Colonic mucosa (tissue), 4 donors: Measurements from ENCODE around the gene PYGO2. TPM values are rescaled to one million over a fixed set of nuclear protein-coding genes. Genes with fewer than 3 reads are reported as not detected.

Experiments
- DNase-seq: peaks from one replicate; pipeline ENCODE4 v3.0.0-alpha.2; 2020
- H3K27ac ChIP-seq: fragments of 200-600 bp; one replicate; pipeline ENCODE4 v1.8.0; 2021
- H3K27me3 ChIP-seq: fragments of 200-600 bp; one replicate; pipeline ENCODE4 v1.8.0; 2021
- H3K36me3 ChIP-seq: fragments of 200-600 bp; one replicate; pipeline ENCODE4 v1.8.0; 2021
- H3K4me1 ChIP-seq: fragments of 200-600 bp; one replicate; pipeline ENCODE4 v1.8.0; 2021; ENCODE audit warnings: mild to moderate bottlenecking
- H3K4me3 ChIP-seq: fragments of 200-600 bp; one replicate; pipeline ENCODE4 v1.8.0; 2021
- H3K9ac ChIP-seq, 2 donors: one replicate each; pipeline ENCODE4 v1.7.0; 2013; ENCODE audit warnings: control low read depth in 2 of 2, low read depth in 2 of 2, low read length in 2 of 2
- H3K9me3 ChIP-seq: fragments of 200-600 bp; one replicate; pipeline ENCODE4 v1.8.0; 2021
- CTCF ChIP-seq: fragments of 200-600 bp; IDR thresholded peaks from one replicate; pipeline ENCODE4 v1.8.0; 2022; ENCODE audit warnings: antibody characterized with exemption, mild to moderate bottlenecking
- intact Hi-C: fragments of 100-400 bp; cut with DNase I; formaldehyde crosslinking; loops from one replicate; pipeline ENCODE4 v1.14.1; 2022
- total RNA-seq, 2 donors: library from RNA; stranded (reverse); fragmentation: NEBNext Ultra II Directional in 1 of 2; extraction: Animal tissue kit (Norgen Biotek cat#: 25700) in 1 of 2; gene quantifications; one replicate each; pipeline ENCODE4 v1.2.1, GENCODE V29; 2021
- donor health status: healthy.
- donor health status: DM: no; HTN: no; CAD: no.
- donor health status: DM: no; HTN: no; CAD: no.

PYGO2 gene
- total RNA-seq, 2 donors from 2014 or later: 25.8 to 33.8 TPM

GRCh38 chr1:154994269-154994587 lies 32.6 kb upstream of the PYGO2 start:
- Histone ChIP-seq H3K27ac (no peak overlapping the region), H3K36me3 (no peaks in the 10 kb centered on the region), H3K9ac (peak overlapping the region in 1 of 2 donors; percentile 21), H3K4me1 (no peaks in the 10 kb centered on the region), H3K9me3 (no peaks in the 10 kb centered on the region), H3K27me3 (no peaks in the 10 kb centered on the region), H3K4me3 (no peak overlapping the region)
- TF ChIP-seq CTCF: no peak
- intact Hi-C loops: no loop called here
- no peak for DNase-seq

- Histone ChIP-seq H3K36me3 (peaks cover 2% of the 10 kb centered on the region), H3K9ac (peak within 1 kb of the TSS in 1 of 2 donors; percentile 21), H3K9me3 (no peaks in the 10 kb centered on the region), H3K4me1 (no peaks in the 10 kb centered on the region), H3K27me3 (no peaks in the 10 kb centered on the region), H3K27ac (no peak within 1 kb of the TSS), H3K4me3 (no peak within 1 kb of the TSS)
- no peak for DNase-seq
- intact Hi-C loops: no loop called here
- no peak for TF ChIP-seq CTCF
Measured at GRCh38 chr1:154993572-154994268, 32.1 kb upstream of the PYGO2 start, which contains the start of gene LENEP. Gene LENEP (plus strand): TSS chr1:154993586. CDS start chr1:154993608, 22 bp downstream.

DNA sequence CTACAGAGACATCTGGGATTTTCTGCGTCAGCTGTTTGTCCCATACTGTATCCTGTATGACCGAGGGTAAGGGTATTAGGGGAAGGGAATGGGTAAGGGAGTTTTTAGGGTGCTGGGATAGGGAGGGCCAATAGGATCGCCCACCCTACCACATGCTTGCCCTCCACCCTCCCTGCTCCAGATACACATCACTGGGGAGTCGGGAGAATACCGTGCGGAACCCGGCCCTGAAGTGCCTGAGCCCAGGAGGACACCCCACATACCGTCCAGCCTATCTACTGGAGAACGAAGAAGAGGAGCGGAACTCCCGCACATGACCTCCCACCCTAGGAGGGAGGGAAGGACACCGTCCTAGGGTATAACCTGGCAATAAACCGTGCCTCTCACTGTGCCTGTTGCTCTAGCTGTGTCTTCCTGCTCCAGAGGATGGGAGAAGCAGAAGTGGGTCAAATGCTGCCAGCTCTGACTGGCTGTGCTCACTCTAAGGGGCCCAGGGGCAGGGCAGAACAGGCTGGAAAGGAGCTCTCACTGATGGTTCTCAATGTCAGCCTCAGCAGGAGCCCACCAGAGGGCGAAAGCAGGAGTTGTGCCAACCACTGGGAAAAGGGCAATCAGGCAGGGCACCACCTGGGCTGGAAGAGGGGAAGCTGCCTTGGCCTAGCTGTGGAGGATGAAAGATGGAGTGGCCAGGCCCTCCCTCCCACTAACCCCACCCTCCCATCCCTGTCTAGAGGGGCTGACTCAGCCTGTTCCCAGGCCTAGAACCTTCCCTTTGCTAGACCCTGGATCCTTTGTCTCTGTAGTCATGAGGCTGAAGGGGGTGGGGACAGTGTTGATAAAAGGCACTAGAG lies 31.4 kb upstream of the PYGO2 start:
- Histone ChIP-seq H3K36me3 (peaks cover 7% of the 10 kb centered on the region), H3K9ac (no peak overlapping the region), H3K9me3 (no peaks in the 10 kb centered on the region), H3K27ac (no peak overlapping the region), H3K27me3 (no peaks in the 10 kb centered on the region), H3K4me3 (no peak overlapping the region), H3K4me1 (no peaks in the 10 kb centered on the region)
- intact Hi-C loops: no loop called here
- TF ChIP-seq CTCF: no peak
- no peak for DNase-seq

DNA sequence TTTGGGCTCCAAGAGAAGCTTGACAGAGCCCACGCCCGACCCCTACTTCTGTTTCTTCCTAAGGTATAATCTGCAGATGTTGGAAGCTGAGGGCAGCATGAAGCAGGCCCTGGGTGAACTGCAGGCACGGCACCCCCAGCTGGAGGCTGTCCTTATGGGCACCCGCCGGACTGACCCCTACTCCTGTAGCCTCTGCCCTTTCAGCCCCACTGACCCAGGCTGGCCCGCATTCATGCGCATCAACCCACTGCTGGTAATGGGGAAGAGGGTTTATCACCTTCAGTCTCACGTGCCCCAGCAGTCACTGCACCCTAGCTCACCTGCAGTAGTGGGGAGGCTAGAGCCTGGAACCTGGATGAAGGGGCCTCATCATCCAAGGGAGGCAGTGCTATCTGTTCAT lies 28.7 kb upstream of the PYGO2 start:
- no peak overlapping the region for H3K27ac ChIP-seq
- intact Hi-C loops: no loop called here
- DNase-seq: no peak
- H3K4me3 ChIP-seq: no peak overlapping the region
- no peak for TF ChIP-seq CTCF
- H3K4me1 ChIP-seq: no peaks in the 10 kb centered on the region
- H3K9ac ChIP-seq: no peak overlapping the region
- H3K9me3 ChIP-seq: no peaks in the 10 kb centered on the region
- no peaks in the 10 kb centered on the region for H3K27me3 ChIP-seq
- H3K36me3 ChIP-seq: peaks cover 7% of the 10 kb centered on the region

DNA sequence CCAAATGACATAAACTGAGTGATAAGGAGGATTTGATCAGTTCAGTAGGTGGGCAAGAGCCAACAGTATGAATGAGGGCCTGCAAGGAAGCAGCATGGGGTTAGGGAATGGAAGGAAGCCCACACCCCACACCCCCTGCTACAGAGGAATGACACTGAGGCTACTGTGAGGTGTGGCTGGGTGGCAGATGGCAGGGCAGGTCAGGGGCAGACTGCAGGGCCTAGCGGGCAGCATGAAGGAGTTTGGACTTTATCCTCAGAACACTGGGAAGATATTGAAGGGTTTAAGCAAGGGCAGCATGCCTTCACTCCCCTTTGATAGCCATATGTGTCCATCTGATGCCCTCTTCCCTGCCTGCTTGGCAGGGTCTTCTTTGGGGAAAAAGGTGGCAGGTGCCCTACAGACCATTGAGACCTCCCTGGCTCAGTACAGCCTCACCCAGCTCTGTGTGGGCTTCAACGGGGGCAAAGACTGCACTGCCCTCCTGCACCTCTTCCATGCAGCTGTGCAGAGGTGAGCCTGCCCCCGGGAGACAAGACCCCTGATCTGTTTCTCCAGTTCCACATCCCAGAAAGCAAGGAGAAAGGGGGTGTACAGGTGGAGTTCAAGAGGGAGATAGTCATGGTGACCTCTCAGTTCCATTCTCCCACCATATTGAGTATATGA lies 27.7 kb upstream of the PYGO2 start:
- intact Hi-C loops: no loop called here
- Histone ChIP-seq H3K9ac (no peak overlapping the region), H3K4me3 (no peak overlapping the region), H3K4me1 (no peaks in the 10 kb centered on the region), H3K9me3 (no peaks in the 10 kb centered on the region), H3K27ac (no peak overlapping the region), H3K27me3 (no peaks in the 10 kb centered on the region), H3K36me3 (peaks cover 7% of the 10 kb centered on the region)
- no peak for TF ChIP-seq CTCF
- DNase-seq: no peak
